ENCODE measurements around the gene ADGRA3. TPM values are rescaled to one million over a fixed set of nuclear protein-coding genes. Genes with fewer than 3 reads are reported as not detected.

ADGRA3 gene
- total and polyA plus RNA-seq, 2 donors (not counting 3 experiments of a cell fraction or from before 2014, with no cell fraction given), result 17.2 to 36.2 TPM

- Histone ChIP-seq H3K36me3 (ENCODE audit: control insufficient read depth in 2 of 2, extremely low read depth in 1 of 2, insufficient read depth in 2 of 2, low read length in 2 of 2) (no peaks in the 10 kb centered on the region), H3K4me2 (ENCODE audit: insufficient read depth, low read length) (no peak overlapping the region), H3K4me3 (replicated peaks in 1 of 3; ENCODE audit: insufficient read depth in 1 of 3, low read depth in 1 of 3, low read length in 3 of 3) (no peak overlapping the region), H3K27ac (ENCODE audit: insufficient read depth, low read depth, low read length) (no peak overlapping the region), H2AFZ (ENCODE audit: low read depth, low read length) (no peak overlapping the region), H3K79me2 (ENCODE audit: control insufficient read depth, insufficient read depth, low read length) (peaks cover 15% of the 10 kb centered on the region), H3K9me3 (replicated peaks; ENCODE audit: control insufficient read depth, insufficient read depth, low read length) (no peaks in the 10 kb centered on the region), H3K27me3 (ENCODE audit: control insufficient read depth in 2 of 2, insufficient read depth in 2 of 2, low read length in 2 of 2) (no peaks in the 10 kb centered on the region), H4K20me1 (replicated peaks; ENCODE audit: control insufficient read depth, extremely low read depth, insufficient read depth, low read length) (no peaks in the 10 kb centered on the region), H3K9me1 (replicated peaks; ENCODE audit: control insufficient read depth, extremely low read depth, insufficient read depth, low read length) (no peaks in the 10 kb centered on the region), H3K4me1 (ENCODE audit: control insufficient read depth, extremely low read depth, insufficient read depth, low read length) (peaks cover 14% of the 10 kb centered on the region), H3K9ac (replicated peaks; ENCODE audit: extremely low read depth, insufficient read depth, low read length) (no peak overlapping the region)
- no peak for FAIRE-seq
- CTCF ChIA-PET, result interaction anchor here (0.7 to 1.7 kb wide), 5 partner anchors 24 to 34 kb away, joined by 3 read pairs; no protein-coding TSS in a partner anchor
- DNase-seq (ENCODE audit: low read depth, low spot score), result peak; percentile 56
- dilution Hi-C loops (cut with MboI; ENCODE audit: extremely low pct_ligation_motif_present, low sequenced_read_pairs) (no loop called here), intact Hi-C loops (cut with micrococcal nuclease) (no loop called here)
- POLR2A ChIA-PET, result interaction anchor here (0.8 kb wide), 1 partner anchor 42 kb away, joined by 3 read pairs; no protein-coding TSS in a partner anchor
- BruUV-seq (replicated peaks), result no TSS peak
- TF ChIP-seq MAX (IDR thresholded peaks at IDR 0.05; ENCODE audit: insufficient read depth, insufficient read length) (no peak), JUN (IDR thresholded peaks at IDR 0.05; ENCODE audit: borderline replicate concordance, insufficient read depth, insufficient read length, low read depth) (peak; percentile 34), POLR2AphosphoS5 (IDR thresholded peaks at IDR 0.05; ENCODE audit: insufficient read depth, low read depth, low read length) (no peak), FOS (IDR thresholded peaks at IDR 0.05; ENCODE audit: borderline replicate concordance, insufficient read depth, low read length) (peak; percentile 26), GATA2 (IDR thresholded peaks at IDR 0.05; ENCODE audit: insufficient read depth, insufficient read length, low read depth, low read length) (no peak)
Measured at GRCh38 chr4:22473268-22473667, 42.6 kb downstream of the ADGRA3 start.

- BruUV-seq (replicated peaks), result no TSS peak
- no peak overlapping the region for H3K4me3 ChIP-seq (replicated peaks in 1 of 3; ENCODE audit: insufficient read depth in 1 of 3, low read depth in 1 of 3, low read length in 3 of 3)
- no peaks in the 10 kb centered on the region for H3K9me3 ChIP-seq (replicated peaks; ENCODE audit: control insufficient read depth, insufficient read depth, low read length)
- H2AFZ ChIP-seq (ENCODE audit: low read depth, low read length), result no peak overlapping the region
- H3K27me3 ChIP-seq (ENCODE audit: control insufficient read depth in 2 of 2, insufficient read depth in 2 of 2, low read length in 2 of 2), result no peaks in the 10 kb centered on the region
- DNase-seq (ENCODE audit: low read depth, low spot score), result no peak
- no peak overlapping the region for H3K4me2 ChIP-seq (ENCODE audit: insufficient read depth, low read length)
- POLR2A ChIA-PET, result no interaction called here
- H3K36me3 ChIP-seq (ENCODE audit: control insufficient read depth in 2 of 2, extremely low read depth in 1 of 2, insufficient read depth in 2 of 2, low read length in 2 of 2), result no peaks in the 10 kb centered on the region
- H3K4me1 ChIP-seq (ENCODE audit: control insufficient read depth, extremely low read depth, insufficient read depth, low read length), result peaks cover 14% of the 10 kb centered on the region
- CTCF ChIA-PET, result no interaction called here
- intact Hi-C loops (cut with micrococcal nuclease), result no loop called here
- no peaks in the 10 kb centered on the region for H4K20me1 ChIP-seq (replicated peaks; ENCODE audit: control insufficient read depth, extremely low read depth, insufficient read depth, low read length)
- H3K79me2 ChIP-seq (ENCODE audit: control insufficient read depth, insufficient read depth, low read length), result peaks cover 13% of the 10 kb centered on the region
- dilution Hi-C loops (cut with MboI; ENCODE audit: extremely low pct_ligation_motif_present, low sequenced_read_pairs), result no loop called here
- FAIRE-seq, result no peak
- H3K9ac ChIP-seq (replicated peaks; ENCODE audit: extremely low read depth, insufficient read depth, low read length), result no peak overlapping the region
- no peak overlapping the region for H3K27ac ChIP-seq (ENCODE audit: insufficient read depth, low read depth, low read length)
- no peaks in the 10 kb centered on the region for H3K9me1 ChIP-seq (replicated peaks; ENCODE audit: control insufficient read depth, extremely low read depth, insufficient read depth, low read length)
- no peak for TF ChIP-seq EZH2 (IDR thresholded peaks at IDR 0.05; ENCODE audit: borderline replicate concordance, low read depth, low read length, severe bottlenecking)
- TF ChIP-seq POLR2AphosphoS5 (IDR thresholded peaks at IDR 0.05; ENCODE audit: insufficient read depth, low read depth, low read length), result no peak
Measured at GRCh38 chr4:22471999-22472461, 43.8 kb downstream of the ADGRA3 start.

Measured in endothelial cell of umbilical vein (primary cell).